HG03378 (cell line): Measurements from ENCODE around the gene HNRNPU.

Source experiments
- ATAC-seq: cut with Tn5 transposase; IDR thresholded peaks from one replicate; pipeline ENCODE4 v1.9.1; 2021; ENCODE audit warnings: mild to moderate bottlenecking, moderate library complexity; ENCODE audit not compliant: unreplicated experiment

HNRNPU gene

DNA sequence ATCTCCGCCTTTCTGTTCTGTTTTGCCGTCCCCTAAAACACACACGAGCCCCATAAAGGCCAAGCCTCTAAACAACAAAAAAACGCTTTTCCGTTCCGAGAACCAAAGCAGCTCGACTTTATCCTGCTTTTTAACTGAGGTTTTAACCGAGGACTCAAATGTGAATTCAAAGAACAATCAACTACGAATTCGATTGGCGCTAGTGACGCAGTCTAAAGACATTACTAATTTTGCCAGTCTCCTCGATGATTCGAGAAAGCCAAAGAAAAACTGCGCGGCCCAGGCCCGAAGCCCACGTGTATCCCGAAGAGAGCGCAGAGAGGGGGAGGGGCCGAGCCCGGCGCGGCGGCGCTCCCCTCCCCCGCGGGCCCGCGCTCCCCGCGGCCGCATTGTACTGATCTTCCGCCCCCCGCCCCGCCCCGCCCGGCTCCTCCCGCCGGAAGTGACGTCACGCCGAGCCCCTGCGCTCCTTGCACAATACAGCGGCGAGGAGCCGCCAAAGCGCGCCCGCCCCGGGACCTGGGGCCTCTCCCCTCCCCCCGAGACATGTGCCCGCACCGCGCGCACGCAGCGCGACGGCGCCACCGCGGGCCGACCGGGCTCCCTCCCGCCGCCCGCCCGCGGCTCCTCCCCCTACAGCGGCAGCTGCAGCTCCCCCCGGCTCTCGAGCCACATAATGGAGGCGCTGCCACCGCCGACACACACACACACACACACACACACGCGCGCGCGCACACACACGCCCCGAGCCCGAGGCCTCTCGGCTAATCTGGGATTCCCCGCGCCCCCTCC is 1.4 kb downstream of the HNRNPU start:
- ATAC-seq = peak; percentile 41

DNA sequence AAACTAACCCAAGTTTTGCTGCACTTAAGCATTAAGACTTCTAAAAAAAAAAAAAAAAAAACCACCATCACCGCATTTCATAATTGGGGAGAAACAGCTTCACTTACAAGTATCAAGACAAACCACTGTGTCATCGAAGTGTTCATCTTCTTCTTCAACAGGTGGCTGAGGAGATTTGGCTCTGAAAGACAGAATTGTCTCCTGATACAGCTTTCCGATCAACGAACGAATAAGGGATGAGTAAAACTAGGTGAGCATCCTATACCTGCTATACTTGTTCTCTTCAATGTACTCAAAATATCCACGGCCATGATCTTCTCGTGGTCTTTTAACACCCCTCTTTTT is 2.0 kb downstream of the HNRNPU start:
- ATAC-seq = no peak

DNA sequence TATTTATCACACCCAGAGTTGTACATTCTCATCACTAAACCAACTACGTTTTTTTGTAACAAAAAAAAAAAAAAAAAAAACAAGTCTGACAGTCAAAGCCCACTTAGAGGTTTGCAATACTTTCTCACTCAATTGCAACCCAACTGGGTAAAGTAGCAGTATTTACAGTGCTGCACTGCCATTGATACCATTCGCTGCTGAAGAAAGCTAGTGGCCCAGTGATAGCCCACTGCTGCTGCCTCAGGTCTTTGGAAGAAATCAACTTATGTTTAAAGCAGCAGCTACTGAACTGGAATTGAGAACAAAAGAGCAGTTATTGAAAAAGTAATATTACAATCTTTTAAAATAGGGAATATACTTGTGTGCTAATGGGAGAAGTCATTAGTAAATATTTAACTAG is 2.7 kb downstream of the HNRNPU start:
- ATAC-seq = no peak

DNA sequence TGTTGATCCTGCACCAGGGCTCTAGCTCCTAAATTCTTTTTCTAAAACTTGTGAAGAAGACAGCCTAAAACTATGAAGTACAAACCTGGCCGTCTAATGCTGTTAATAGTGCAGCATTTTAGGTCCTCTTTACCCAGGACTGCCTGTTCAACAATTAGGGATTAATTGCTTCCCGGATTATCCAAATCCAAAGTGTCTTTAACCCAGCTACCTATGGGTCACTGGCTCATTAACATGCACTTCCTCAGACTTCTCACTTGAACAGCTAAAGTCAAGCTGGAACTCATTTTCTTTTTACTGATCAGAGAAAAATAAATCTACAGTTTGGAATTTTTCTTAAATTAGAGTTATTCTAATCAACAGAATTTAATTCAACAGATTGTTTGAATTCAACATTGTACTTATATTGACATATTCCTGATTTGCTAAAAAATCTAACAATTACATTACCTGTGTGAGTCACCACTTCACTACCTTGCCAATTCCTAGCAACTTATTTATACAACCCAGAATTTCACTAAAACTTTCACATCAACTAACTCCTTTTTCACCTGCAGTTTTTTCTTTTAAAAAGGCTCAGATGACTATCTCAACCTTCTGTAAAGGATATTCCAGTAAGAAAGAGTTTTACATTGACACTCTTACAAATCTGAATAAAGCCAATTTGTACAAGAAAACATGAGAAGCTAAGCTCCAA is 3.3 kb downstream of the HNRNPU start:
- ATAC-seq = no peak

DNA sequence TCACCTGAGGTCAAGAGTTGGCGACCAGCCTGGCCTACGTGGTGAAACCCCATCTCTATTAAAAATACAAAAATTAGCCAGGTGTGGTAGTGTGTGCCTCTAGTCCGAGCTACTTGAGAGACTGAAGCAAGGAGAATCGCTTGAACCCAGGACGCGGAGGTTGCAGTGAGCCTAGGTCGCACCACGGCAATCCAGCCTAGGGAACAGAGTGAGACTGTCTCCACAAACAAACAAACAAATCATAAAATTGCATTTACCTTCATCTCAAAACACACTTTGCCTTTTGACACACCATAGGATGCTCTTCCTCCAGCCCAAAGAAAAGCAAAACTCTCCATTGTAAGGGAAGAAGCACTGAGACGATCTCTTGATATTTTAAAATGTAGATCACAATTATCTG is 4.3 kb downstream of the HNRNPU start:
- no peak for ATAC-seq

DNA sequence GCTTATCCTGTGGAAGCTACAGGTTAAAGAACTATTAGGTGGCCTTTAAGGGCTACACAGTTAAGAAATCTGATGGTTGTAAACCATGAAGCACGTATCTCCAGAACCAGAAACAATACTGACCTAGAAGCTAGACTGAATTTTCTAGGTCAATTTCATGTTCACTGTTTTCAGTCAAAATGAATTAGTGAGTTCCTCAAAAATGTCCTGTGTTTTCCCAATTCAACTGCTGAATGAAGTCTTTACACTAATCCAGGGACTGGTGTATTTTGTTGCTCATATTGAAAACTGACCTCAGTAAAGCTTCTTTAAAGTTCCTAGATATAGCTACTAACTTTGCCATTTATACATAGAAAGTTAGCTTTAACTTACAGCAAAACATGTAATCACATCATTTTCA is 6.0 kb downstream of the HNRNPU start:
- no peak for ATAC-seq

DNA sequence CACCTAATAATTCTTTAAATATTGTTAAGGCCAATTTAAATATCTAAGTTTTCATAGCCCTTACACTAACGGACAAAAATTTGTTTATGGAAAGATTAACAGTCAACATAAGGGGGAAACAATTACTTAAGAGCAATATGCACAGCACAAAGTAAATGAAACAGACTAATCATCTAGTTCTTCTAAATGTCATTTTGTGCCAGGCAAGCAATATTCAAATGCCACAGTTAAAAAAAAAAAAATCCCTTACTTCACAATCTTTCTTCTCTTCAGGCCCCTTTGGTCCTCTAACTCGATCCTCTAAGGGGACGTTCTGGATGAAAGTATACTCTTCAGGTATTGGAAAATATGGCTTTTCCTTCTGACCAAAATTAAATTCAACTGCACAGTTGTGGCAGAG is 6.6 kb downstream of the HNRNPU start:
- no peak for ATAC-seq

DNA sequence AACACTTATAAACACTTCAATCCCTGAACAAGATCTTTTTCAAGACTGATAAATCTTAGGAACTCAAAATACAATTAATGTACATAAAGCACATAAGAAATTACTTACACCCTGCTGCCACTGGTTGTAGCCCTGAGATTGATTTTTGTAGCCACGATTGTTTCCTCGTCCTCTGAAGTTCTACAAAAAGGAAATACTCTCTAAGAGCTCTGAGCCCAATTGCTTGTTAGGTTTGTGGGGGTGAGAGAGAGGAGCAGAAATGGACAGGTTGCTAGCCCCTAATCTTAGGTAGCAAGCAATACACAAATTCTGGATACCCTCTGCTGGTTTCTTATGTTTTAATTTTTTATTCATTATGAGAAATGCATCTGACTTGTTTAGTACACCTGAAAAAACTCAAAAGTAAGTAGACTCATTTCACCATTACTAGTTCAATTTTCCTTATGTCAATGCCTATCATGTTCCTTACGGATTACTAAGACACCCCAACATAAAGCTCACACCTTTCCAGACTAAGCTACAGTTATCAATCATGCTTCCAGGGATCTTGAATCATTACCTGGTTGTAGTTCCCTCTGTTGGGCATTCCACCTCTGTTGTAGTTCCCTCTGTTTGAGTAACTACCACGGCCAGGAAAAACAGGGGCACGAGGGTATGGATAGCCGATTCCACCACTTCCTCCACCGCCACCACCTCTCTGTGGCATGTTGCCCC is 9.3 kb downstream of the HNRNPU start:
- ATAC-seq = no peak

DNA sequence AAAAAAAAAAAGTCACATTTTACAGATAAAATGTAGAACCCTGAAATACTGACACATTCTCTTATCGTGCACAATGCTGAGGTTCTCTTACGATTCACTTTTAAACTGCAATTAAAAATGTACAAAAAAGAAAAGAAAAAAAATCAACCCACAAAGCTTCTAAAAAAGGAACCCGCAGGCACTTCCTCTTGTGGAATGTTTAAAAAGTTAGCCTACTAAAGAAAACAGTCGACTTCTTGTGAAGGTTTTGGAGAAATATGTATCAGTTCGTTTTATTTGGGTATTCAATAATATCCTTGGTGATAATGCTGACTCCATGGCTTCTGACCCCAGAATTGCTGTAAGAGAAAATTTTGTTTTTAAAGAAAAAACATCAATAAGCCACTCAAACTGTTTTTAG is 10.2 kb downstream of the HNRNPU start:
- no peak for ATAC-seq

DNA sequence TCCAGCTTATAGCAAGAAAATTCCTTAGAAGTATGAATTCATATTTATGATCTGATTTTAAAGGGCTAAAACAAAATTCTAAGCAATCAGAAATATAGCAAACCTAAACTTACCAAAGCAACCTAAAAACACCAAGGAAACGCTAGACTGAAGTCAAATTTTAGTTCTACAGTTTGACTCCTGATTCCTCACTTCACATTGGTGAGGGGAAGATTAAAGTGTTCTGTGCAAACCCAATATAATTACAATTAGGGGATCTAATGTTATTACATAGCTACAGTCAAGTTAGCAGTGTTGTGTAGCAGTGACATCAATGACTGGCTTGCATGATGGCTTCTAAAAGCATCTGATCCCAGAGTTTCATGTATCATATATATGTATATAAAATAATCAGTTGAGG is 11.6 kb downstream of the HNRNPU start:
- no peak for ATAC-seq

DNA sequence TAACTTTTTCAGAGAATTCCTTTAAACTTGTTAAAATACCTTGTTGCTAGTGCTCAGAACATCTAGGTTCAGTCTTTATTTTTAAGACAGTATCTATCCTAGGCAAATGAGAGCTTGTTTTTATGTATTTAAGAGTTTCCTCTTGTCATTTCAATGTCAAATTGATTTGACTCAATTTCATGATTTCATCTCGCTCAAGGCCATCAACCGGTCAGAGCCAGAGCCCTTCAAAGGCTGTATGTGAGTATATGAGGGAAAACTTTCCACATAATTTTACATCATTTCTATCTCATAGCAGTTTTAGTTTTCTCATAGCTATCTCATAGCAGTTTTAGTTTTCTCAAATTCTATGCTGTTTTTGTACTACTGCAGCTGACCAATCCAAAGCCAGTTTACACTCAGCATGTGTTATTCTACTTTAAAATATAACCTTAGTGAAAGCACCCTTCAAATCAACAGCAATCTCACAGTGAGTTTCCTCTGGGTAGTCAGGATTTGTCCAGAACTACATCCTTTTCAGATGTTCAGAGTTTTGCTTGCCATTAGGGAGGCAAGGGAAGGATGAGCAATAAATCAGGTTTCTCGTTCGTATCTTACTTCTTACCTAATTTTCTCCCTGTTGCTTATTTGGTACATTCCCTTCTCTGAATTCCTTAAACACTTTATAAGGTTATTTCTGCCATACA is 12.7 kb downstream of the HNRNPU start:
- no peak for ATAC-seq

DNA sequence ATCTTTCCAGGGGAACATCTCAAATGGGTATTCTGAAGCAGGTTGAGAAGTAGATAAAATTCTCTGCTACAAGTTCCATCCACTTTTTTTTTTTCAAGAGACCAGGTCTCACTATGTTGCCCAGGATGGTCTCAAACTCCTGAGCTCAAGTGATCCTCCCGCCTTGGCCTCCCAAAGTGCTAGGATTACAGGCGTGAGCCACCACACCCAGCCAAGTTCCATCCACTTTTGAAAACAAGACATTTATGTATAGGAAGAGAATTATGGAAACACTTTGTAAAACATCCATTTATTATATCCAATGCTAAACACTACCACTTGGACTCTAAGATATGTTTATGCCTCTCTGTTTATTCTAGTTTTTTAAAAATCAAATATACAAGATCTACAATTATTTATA is 13.4 kb downstream of the HNRNPU start:
- no peak for ATAC-seq

DNA sequence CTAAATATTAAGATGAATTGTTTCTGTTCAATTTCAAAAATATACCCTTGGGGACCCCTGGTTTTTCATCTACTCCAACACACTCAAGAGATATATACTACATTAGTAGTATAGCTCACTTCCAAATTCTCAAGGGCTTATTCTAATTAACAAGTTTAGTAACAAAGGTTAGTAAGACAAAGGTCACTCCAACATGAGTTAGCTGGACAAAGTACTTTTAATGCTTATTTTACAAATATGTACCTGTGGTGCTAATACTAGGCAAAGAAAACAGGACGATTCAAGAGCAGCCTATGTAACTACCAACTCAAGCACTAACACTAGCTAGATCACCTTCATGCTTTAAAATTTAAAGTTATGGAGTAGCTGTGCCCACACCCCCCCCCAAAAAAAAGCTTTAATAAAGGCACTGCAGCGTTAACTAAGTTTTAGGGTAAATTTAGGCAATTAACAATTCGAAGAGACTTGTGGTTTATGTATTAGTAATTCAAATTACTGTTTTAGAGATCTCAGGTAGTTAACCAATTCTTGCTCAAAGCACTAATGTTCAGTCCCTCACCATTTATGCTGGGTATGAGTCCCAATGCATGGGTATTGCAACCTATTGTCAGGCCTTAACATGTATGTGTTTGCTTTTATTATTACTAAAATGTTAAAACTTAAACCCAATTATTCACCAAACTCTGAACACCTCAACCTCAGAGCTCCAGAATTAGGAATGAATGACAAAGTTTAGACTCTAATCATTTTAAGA is 14.1 kb downstream of the HNRNPU start:
- no peak for ATAC-seq

DNA sequence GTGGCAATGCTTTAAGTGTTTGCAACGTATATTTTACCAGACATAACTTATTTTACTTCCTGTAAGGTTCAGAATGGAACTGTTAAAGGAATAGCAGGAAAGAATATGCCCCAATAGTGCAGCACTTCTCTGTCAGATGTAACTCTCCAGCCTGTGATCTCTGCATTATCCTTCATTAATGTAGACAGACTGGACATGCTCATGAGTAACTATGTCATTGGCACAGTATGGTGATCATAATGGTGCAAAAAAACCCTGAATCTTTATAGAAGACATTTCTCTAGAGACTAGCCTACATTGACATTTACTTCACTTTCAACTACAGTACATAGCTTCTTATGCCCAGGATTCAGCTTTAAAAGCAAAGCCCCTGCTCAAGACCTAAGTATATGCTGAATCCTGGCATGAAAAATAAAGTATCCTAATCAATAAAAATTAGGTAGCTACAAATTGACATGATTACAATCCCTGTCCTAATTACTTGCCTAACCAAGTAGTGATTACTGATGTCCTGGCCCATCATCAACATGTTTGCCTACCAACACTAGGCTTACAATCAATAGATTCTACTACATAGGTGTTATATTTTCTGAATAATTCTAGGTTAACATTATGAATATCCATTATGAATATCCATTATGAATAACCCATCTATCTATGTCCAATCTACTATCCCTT is 15.0 kb downstream of the HNRNPU start:
- no peak for ATAC-seq

DNA sequence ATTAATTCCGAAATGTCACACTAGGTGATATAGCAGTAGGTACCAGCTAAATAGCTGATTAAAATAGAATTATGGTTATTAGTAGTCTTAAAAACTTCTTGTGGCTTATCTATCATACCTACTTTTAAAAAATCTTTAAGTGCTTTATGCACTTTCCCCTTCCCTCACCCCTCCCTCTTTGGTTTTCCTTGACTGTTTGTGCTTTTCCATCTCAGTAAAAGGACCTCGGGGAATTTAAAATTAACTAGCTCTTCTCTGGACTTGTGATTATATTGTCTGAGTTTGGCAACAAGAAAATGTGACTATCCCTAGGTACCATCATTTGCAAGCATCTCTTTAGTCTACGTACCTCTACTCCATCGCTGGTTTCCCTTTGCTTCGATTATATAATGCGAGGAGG is 17.7 kb downstream of the HNRNPU start:
- ATAC-seq = no peak

DNA sequence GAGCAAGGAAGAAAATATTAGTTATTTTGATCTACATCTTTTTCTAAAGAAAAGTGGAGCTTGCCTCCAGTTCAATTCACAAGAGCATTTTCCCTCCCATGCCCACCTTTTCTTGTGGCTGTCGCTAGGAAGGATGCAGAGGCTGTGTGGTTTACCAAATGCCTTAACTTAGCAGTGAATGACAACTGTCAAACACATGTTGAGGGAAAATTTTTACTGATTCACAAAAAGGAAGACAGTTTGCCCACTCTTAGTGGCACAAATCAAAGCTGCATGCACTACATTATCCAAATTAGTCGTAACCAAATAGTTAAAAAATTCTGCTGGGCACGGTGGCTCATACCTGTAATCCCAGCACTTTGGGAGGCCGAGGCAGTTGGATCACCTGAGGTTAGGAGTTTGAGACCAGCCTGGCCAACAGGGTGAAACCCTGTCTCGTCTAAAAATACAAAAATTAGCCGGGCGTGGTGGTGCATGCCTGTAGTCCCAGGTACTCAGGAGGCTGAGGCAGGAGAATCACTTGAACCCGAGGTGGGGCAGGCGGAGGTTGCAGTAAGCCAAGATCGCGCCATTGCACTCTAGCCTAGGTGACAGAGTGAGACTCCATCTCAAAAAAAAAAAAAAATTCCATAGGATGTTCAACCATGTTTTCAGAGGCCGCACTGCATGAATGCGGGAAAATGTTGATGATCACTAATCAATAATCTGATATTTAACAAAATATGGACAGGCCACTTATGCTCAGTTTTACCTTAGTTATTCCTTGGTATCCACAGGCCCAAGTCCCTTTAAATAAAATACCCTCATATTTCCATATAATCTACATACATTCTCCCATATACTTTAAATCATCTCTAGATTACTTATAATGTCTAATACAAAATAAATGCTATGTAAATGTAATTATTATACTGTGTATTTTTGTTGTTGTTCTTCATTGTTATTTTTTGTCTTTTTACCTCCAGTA is 19.9 kb downstream of the HNRNPU start:
- no peak for ATAC-seq

DNA sequence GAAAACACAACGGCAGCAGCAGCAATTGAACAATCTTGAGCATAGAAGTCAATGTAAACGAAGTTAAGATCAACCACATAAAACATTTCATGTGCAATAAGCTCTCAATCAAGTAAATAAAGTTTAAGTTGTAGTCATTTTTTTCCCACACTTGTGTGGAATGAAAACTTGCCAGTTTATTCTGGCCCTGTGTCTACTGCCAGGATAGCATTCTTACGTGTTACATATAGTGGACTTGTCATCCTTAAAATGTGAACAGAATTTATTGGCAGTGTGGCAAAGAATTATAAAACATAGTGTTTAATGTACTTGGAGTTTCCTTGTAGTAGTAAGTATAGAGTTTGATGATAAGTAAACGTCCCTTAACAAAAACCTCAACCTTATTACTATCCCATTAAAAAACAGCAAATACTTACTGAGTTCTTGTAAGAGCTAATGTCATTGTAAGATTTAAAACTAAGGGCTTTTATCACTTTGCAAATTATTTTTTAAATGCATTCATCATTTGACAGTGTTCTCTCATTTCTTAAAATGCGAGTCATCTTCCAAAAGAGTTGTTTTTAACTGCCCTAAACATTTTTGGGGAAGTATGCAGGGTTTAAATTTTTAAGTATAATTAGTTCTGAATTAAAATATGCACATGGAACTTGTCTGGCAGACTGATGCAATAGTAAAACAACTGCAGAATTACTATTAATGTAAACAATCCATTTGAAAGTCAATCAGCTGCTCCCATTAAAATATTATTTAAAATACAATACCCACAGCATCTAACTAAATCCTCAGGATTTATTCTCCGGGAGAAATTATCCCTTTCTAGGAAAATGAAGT is 21.0 kb downstream of the HNRNPU start:
- ATAC-seq = no peak

DNA sequence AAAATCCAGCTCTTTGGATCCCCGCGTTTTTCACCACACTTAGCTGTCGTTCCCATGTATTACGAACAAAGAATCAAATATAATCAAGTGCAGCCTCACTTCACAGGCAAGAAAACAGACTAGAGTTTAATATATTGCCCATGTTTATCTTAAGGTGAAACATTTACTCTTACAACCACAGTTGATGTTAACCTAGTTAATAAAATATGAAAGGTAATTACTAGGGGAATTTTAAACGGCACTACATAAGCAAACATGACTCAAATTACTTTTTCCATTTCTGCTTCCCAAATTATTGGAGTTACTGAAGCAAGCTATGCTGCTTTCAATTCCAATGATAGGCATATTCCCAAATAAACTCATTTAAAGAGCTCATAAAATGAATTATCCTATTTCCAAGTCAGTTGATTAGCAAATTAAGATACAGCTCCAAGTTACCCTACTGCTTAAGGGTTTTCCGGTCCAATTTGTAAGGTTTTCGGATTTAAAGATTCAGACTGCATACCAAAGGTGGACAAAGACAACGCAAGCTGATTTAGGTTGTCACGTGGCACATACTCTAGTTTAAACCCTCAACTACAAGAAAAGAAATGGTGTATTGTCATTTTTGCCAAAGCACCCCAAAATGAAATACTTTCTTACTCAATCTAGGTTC is 22.9 kb downstream of the HNRNPU start:
- ATAC-seq = no peak
